ENCODE data around the gene SFRP5.

The SFRP5 gene

DNA sequence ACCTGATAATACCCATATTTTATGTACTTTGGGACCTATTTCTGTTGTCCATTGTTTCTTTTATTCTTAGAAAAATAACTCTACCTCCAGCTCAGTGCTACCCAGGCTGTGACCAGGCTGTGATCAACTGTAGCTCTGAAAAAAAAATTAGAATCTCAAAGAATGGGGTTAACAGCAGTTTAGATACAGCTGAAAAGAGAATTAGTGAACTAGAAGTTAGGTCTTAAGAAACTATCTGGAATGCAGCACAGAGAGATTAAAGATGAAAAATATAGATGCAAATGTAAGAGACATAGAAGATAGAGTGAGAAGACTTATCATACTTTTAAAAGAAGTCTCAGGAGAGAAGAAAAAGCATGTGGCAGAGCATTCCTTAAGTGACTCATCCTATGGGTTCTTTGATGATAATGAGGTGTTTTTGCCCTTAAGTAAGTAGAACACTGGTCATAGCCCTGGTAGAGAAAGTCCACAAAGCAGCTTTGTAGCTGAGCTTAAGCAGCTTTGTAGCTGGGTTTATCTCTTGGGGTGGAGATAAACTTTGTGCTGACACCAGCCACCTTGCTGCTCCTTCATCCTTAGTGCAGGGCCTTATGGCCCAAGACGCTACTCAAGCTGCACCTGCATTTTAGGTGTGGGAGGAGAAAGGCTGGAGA is 27.3 kb upstream of the SFRP5 start:
- no peak overlapping the region for H3K4me3 ChIP-seq (ENCODE audit: low read depth, low read length)
- TF ChIP-seq, protein P1, sequence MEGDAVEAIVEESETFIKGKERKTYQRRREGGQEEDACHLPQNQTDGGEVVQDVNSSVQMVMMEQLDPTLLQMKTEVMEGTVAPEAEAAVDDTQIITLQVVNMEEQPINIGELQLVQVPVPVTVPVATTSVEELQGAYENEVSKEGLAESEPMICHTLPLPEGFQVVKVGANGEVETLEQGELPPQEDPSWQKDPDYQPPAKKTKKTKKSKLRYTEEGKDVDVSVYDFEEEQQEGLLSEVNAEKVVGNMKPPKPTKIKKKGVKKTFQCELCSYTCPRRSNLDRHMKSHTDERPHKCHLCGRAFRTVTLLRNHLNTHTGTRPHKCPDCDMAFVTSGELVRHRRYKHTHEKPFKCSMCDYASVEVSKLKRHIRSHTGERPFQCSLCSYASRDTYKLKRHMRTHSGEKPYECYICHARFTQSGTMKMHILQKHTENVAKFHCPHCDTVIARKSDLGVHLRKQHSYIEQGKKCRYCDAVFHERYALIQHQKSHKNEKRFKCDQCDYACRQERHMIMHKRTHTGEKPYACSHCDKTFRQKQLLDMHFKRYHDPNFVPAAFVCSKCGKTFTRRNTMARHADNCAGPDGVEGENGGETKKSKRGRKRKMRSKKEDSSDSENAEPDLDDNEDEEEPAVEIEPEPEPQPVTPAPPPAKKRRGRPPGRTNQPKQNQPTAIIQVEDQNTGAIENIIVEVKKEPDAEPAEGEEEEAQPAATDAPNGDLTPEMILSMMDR (IDR thresholded peaks at IDR 0.05; ENCODE audit: insufficient read depth, low read depth, low read length, missing control alignments) = no peak
- DNase-seq (ENCODE audit: low read depth) = no peak

DNA sequence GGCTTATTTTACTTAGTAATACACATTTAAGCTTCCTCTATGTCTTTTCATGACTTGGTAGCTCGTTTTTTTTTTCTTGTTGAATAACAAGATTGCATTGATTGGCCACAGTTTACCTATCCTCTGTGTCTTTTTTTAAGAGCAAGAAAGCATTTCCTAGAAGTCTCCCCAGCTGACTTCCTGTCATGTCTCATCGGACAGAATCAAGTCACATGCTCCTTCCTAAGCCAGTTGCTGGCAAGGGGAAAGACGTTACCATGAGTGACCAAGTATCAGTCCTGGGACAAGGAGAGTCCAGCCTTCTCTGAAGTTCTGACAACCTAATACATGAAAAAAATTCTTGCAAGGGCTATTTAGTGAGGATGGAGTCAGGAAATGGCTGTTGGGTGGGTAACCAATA is 24.9 kb upstream of the SFRP5 start:
- DNase-seq (ENCODE audit: low read depth) = peak; percentile 6
- no peak overlapping the region for H3K4me3 ChIP-seq (ENCODE audit: low read depth, low read length)
- TF ChIP-seq, protein P1 (IDR thresholded peaks at IDR 0.05; ENCODE audit: insufficient read depth, low read depth, low read length, missing control alignments) = no peak

DNA sequence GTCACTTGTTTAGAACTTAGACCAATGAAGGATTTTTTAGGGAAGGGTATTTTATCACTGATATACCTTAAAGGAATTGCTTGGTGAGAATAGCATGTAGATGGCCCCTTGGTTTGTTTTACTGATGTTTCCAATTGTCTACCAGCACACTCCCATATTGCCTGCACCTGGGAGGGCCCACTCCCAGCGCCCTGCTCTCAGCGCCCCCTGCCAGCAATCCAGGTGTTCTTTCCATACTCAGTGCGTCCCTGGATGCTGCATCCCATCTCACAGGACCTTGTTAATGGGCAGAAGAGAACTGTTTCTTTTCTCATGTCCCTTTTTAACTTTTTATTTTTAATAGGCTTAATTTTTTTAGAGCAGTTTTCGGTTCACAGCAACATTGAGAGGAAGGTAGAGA is 24.1 kb upstream of the SFRP5 start:
- no peak for DNase-seq (ENCODE audit: low read depth)
- TF ChIP-seq, protein P1 (IDR thresholded peaks at IDR 0.05; ENCODE audit: insufficient read depth, low read depth, low read length, missing control alignments) = no peak
- H3K4me3 ChIP-seq (ENCODE audit: low read depth, low read length) = no peak overlapping the region

DNA sequence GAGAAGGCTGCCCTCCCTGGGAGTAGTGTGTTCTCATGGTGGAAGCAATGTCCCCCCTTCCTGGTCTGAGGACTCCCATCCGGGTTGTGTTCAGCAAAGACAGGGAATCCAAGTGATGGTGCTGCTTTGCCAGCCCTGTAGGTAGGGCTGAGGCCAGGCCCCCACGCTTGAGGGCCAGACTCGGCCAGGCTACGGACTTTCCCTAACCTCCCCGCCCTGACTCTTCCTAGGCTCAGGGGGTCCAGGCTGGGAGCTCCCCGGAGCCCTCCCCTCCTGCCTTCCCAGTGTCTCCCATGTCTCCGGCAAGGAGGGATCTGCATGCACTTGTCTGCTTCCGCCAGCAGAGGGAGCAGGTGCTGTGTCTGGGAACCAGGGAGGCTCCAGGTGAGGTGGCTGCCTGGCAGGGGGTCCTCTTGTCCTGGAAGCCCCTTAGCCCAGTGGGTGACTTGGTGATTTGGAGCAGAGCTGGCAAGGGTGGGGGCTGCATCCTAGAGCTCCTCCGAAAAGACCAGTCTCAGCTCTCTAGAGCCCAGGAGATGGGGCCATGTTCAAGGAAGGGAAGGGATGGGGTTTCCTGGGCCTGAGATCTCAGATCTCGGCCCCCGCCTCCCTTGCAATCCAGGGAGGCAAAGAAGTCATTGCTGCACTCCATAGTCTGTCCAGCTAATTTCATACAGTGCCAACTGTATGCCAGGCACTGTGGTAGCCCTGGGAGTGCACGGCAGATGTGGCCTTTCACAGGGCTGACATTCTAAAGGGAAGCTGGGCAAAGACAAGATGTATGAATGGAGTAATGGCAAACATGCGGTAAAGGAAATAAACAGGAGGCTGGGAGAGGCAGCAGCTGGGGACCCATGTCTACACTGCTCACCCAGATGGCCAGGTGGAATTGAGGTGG is 20.3 kb upstream of the SFRP5 start:
- no peak overlapping the region for H3K4me3 ChIP-seq (ENCODE audit: low read depth, low read length)
- DNase-seq (ENCODE audit: low read depth) = peak; percentile 57
- TF ChIP-seq, protein P1 (IDR thresholded peaks at IDR 0.05; ENCODE audit: insufficient read depth, low read depth, low read length, missing control alignments) = peak; percentile 96

DNA sequence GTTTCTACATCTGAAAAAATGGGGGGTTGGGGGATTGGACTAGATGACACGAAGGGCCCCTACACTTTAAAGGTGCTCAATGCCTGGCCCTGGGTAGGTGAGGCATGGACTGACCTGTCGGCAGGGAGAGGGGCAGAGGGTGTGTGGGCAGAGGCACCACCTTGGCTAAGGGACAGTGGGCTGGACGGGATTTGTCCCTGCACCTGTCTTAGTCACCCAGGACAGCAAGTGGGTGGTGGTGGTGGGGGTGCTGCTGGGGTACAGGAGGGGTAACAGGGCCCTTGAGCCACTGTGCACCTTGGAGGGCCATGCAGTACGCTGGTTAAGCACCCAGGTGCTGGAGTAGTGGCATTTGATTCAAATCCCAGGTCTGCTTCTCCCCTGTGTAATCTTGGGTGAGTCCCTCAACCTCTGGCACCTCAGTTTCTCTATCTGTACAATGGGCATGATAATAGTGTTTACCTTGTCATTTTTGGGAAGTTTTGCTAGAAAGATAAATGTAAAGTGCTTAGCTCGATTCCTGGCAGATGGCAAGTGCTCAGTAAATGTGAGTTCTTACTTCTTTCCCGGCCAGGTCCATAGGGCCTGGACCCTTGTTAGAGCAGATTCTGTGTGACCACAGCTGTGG is 18.1 kb upstream of the SFRP5 start:
- no peak for DNase-seq (ENCODE audit: low read depth)
- TF ChIP-seq, protein P1 (IDR thresholded peaks at IDR 0.05; ENCODE audit: insufficient read depth, low read depth, low read length, missing control alignments) = no peak
- H3K4me3 ChIP-seq (ENCODE audit: low read depth, low read length) = no peak overlapping the region

DNA sequence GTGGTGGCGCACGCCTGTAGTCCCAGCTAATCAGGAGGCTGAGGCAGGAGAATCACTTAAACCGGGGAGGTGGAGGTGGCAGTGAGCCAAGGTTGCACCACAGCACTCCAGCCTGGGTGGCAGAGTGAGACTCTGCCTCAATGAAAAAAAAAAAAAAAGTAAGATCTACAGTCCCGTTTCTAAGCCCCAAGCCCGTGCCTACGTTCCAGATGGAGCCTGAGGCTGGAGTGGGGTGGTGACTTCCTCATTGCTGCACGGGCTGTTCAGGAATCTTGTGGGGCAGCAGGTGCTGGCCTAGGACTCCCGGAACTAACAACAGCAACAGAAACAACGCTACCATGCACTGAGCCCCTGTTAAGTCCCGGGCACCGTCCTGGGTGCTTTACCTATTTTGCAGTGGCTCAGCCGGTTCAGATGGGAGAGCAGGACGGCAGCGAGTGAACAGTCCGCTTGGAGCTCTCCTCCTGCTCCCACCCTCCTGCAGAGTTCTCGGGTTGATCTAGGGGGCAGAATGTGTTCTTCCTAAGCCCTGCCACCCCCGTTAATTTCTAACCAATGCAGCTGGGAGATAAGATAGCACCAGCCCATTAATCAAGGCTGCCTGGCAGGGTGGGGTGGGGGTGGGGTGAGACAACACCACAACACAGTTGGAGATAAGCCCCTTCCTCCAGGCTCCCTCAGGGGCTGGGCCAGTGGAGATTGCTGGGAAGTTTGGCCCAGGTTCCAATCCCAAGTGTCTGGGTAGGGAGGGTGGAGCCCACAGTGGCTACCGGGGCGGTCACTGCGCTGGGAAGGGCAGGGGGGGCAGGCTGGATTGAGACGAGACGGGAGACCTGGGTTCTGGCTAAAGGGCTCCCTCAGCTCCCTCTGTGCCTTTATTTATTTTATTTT is 17.0 kb upstream of the SFRP5 start:
- TF ChIP-seq, protein P1 (IDR thresholded peaks at IDR 0.05; ENCODE audit: insufficient read depth, low read depth, low read length, missing control alignments) = no peak
- no peak overlapping the region for H3K4me3 ChIP-seq (ENCODE audit: low read depth, low read length)
- no peak for DNase-seq (ENCODE audit: low read depth)

All from GM12865 (cell line).